Measurements from ENCODE around the gene TAPT1.

- no peak for TF ChIP-seq SPI1 (IDR thresholded peaks at IDR 0.05; ENCODE audit: low read depth, low read length)
- TF ChIP-seq POLR2AphosphoS5 (IDR thresholded peaks at IDR 0.05; ENCODE audit: low read depth, low read length), result no peak
- TF ChIP-seq POLR2A (IDR thresholded peaks at IDR 0.05; ENCODE audit: low read depth, low read length), result no peak
These were observed 102.8 kb downstream of the TAPT1 start for GRCh38 chr4:16123356-16124084.

Measured in GM12891 (cell line).